Testis (tissue), 2 donors: ENCODE measurements around the gene IQGAP3.

Source experiments
- CTCF ChIP-seq, 3 experiments: fragments of 450-650 bp in 2 of 3; fragments of 200-600 bp in 1 of 3; sonication (generic) in 1 of 3; IDR thresholded peaks; one replicate each; pipeline ENCODE4 v1.5.1; 2016 to 2019; ENCODE audit warnings: antibody characterized with exemption in 3 of 3, mild to moderate bottlenecking in 2 of 3, moderate library complexity in 1 of 3
- POLR2A ChIP-seq: fragments of 450-650 bp; IDR thresholded peaks from one replicate; pipeline ENCODE4 v1.6.1; 2017; ENCODE audit warnings: antibody characterized with exemption, mild to moderate bottlenecking, moderate library complexity

DNA sequence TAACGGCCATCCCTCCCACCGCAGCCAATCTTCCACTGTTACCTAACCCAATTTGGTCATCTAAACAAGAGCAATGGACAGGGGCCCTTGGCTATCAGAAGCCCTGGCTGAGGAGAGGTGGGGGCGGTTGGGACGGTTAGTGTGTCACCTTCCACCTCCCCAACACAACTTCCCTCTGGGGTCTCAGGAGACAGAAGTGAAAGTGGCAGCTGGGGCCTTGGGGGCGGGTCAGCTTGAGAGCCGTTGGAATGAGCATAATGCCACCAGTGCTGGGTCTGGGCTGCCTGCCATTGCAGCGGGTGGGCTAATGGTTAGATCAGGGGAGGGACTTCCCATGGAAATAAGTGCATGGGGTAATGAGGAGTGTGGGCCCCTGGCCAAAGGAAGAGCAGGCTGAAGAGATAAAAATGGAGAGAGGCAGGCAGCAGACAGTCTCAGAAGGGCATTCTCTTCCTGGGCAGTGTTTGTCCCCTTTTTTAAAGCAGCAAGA lies 79.7 kb downstream of the IQGAP3 start:
- no peak for TF ChIP-seq CTCF (IDR thresholded peaks at IDR 0.05)
- no peak for TF ChIP-seq POLR2A
